Measurements from ENCODE around the gene COL11A2.
"Not testable (repeated sequence)": the region's sequence is repeated elsewhere in the genome, so short reads cannot be mapped to it uniquely, and the experiment has no call there.

COL11A2 gene

GRCh38 chr6:33192105-33192646 lies at the start of gene COL11A2:
COL11A2 (minus strand) TSS chr6:33192467; CDS start chr6:33192240, 227 bp downstream.
- Histone ChIP-seq H3K9me3 (ENCODE audit: control insufficient read depth in 1 of 2, low read length in 2 of 2) (no peaks in the 10 kb centered on the region), H3K4me1 (ENCODE audit: control insufficient read depth in 1 of 2, insufficient read depth in 2 of 2, low read length in 2 of 2) (peaks cover 2 to 15% of the 10 kb centered on the region in 2 donors), H3K27ac (ENCODE audit: low read length) (no peak within 1 kb of the TSS), H3K4me3 (ENCODE audit: low read depth in 1 of 2, low read length in 2 of 2) (peak within 1 kb of the TSS; percentile 26 to 40), H3K27me3 (ENCODE audit: low read depth, low read length) (peaks cover 16% of the 10 kb centered on the region), H3K36me3 (ENCODE audit: control insufficient read depth in 1 of 2, insufficient read depth in 2 of 2, low read length in 2 of 2) (peaks cover 25 to 33% of the 10 kb centered on the region in 2 donors)

GRCh38 chr6:33241968-33242367 lies 49.7 kb upstream of the COL11A2 start:
- no peak overlapping the region for H3K27ac ChIP-seq (ENCODE audit: low read length)
- no peaks in the 10 kb centered on the region for H3K4me1 ChIP-seq (ENCODE audit: control insufficient read depth in 1 of 2, insufficient read depth in 2 of 2, low read length in 2 of 2)
- H3K36me3 ChIP-seq (ENCODE audit: control insufficient read depth in 1 of 2, insufficient read depth in 2 of 2, low read length in 2 of 2), result no peaks in the 10 kb centered on the region
- no peak overlapping the region for H3K4me3 ChIP-seq (ENCODE audit: low read depth in 1 of 2, low read length in 2 of 2)
- H3K27me3 ChIP-seq (ENCODE audit: low read depth, low read length), result peaks cover 3% of the 10 kb centered on the region
- H3K9me3 ChIP-seq (ENCODE audit: control insufficient read depth in 1 of 2, low read length in 2 of 2), result no peaks in the 10 kb centered on the region

GRCh38 chr6:33237741-33238140 lies 45.5 kb upstream of the COL11A2 start:
- Histone ChIP-seq H3K27me3 (ENCODE audit: low read depth, low read length) (peaks cover 7% of the 10 kb centered on the region), H3K36me3 (ENCODE audit: control insufficient read depth in 1 of 2, insufficient read depth in 2 of 2, low read length in 2 of 2) (no peaks in the 10 kb centered on the region), H3K4me1 (ENCODE audit: control insufficient read depth in 1 of 2, insufficient read depth in 2 of 2, low read length in 2 of 2) (no peaks in the 10 kb centered on the region), H3K9me3 (ENCODE audit: control insufficient read depth in 1 of 2, low read length in 2 of 2) (no peaks in the 10 kb centered on the region), H3K27ac (ENCODE audit: low read length) (no peak overlapping the region), H3K4me3 (ENCODE audit: low read depth in 1 of 2, low read length in 2 of 2) (no peak overlapping the region)

- no peaks in the 10 kb centered on the region for H3K36me3 ChIP-seq (ENCODE audit: control insufficient read depth in 1 of 2, insufficient read depth in 2 of 2, low read length in 2 of 2)
- no peaks in the 10 kb centered on the region for H3K9me3 ChIP-seq (ENCODE audit: control insufficient read depth in 1 of 2, low read length in 2 of 2)
- no peak overlapping the region for H3K4me3 ChIP-seq (ENCODE audit: low read depth in 1 of 2, low read length in 2 of 2)
- H3K4me1 ChIP-seq (ENCODE audit: control insufficient read depth in 1 of 2, insufficient read depth in 2 of 2, low read length in 2 of 2), result no peaks in the 10 kb centered on the region
- peaks cover 7% of the 10 kb centered on the region for H3K27me3 ChIP-seq (ENCODE audit: low read depth, low read length)
- H3K27ac ChIP-seq (ENCODE audit: low read length), result no peak overlapping the region
Observed at GRCh38 chr6:33236852-33237251, 44.6 kb upstream of the COL11A2 start.

- Histone ChIP-seq H3K27ac (ENCODE audit: low read length) (no peak overlapping the region), H3K4me1 (ENCODE audit: control insufficient read depth in 1 of 2, insufficient read depth in 2 of 2, low read length in 2 of 2) (no peaks in the 10 kb centered on the region), H3K9me3 (ENCODE audit: control insufficient read depth in 1 of 2, low read length in 2 of 2) (no peaks in the 10 kb centered on the region), H3K27me3 (ENCODE audit: low read depth, low read length) (peaks cover 7% of the 10 kb centered on the region), H3K36me3 (ENCODE audit: control insufficient read depth in 1 of 2, insufficient read depth in 2 of 2, low read length in 2 of 2) (no peaks in the 10 kb centered on the region), H3K4me3 (ENCODE audit: low read depth in 1 of 2, low read length in 2 of 2) (no peak overlapping the region)
Observed at GRCh38 chr6:33236328-33236727, 44.1 kb upstream of the COL11A2 start.

GRCh38 chr6:33235221-33235634 lies 43.0 kb upstream of the COL11A2 start:
- H3K27me3 ChIP-seq (ENCODE audit: low read depth, low read length), result peaks cover 4% of the 10 kb centered on the region

GRCh38 chr6:33226503-33227120 lies 34.3 kb upstream of the COL11A2 start:
- not testable (repeated sequence) for H3K27me3 ChIP-seq (ENCODE audit: low read depth, low read length); H3K36me3 ChIP-seq (ENCODE audit: control insufficient read depth in 1 of 2, insufficient read depth in 2 of 2, low read length in 2 of 2); H3K4me3 ChIP-seq (ENCODE audit: low read depth in 1 of 2, low read length in 2 of 2); H3K27ac ChIP-seq (ENCODE audit: low read length); H3K4me1 ChIP-seq (ENCODE audit: control insufficient read depth in 1 of 2, insufficient read depth in 2 of 2, low read length in 2 of 2); H3K9me3 ChIP-seq (ENCODE audit: control insufficient read depth in 1 of 2, low read length in 2 of 2)

More at GRCh38 chr6:33235221-33235634, 43.0 kb upstream of the COL11A2 start:
- H3K36me3 ChIP-seq (ENCODE audit: control insufficient read depth in 1 of 2, insufficient read depth in 2 of 2, low read length in 2 of 2), result no peaks in the 10 kb centered on the region
- no peak overlapping the region for H3K4me3 ChIP-seq (ENCODE audit: low read depth in 1 of 2, low read length in 2 of 2)
- no peaks in the 10 kb centered on the region for H3K9me3 ChIP-seq (ENCODE audit: control insufficient read depth in 1 of 2, low read length in 2 of 2)
- no peak overlapping the region for H3K27ac ChIP-seq (ENCODE audit: low read length)
- no peaks in the 10 kb centered on the region for H3K4me1 ChIP-seq (ENCODE audit: control insufficient read depth in 1 of 2, insufficient read depth in 2 of 2, low read length in 2 of 2)

GRCh38 chr6:33217681-33218080 lies 25.4 kb upstream of the COL11A2 start:
- Histone ChIP-seq H3K27ac (ENCODE audit: low read length) (no peak overlapping the region), H3K27me3 (ENCODE audit: low read depth, low read length) (no peaks in the 10 kb centered on the region), H3K4me1 (ENCODE audit: control insufficient read depth in 1 of 2, insufficient read depth in 2 of 2, low read length in 2 of 2) (peaks cover 0 to 7% of the 10 kb centered on the region in 2 donors)

GRCh38 chr6:33217246-33217645 lies 25.0 kb upstream of the COL11A2 start:
- Histone ChIP-seq H3K4me3 (ENCODE audit: low read depth in 1 of 2, low read length in 2 of 2) (no peak overlapping the region), H3K9me3 (ENCODE audit: control insufficient read depth in 1 of 2, low read length in 2 of 2) (no peaks in the 10 kb centered on the region), H3K27ac (ENCODE audit: low read length) (no peak overlapping the region), H3K36me3 (ENCODE audit: control insufficient read depth in 1 of 2, insufficient read depth in 2 of 2, low read length in 2 of 2) (no peaks in the 10 kb centered on the region), H3K27me3 (ENCODE audit: low read depth, low read length) (no peaks in the 10 kb centered on the region), H3K4me1 (ENCODE audit: control insufficient read depth in 1 of 2, insufficient read depth in 2 of 2, low read length in 2 of 2) (peaks cover 0 to 11% of the 10 kb centered on the region in 2 donors)

More at GRCh38 chr6:33217681-33218080, 25.4 kb upstream of the COL11A2 start:
- Histone ChIP-seq H3K9me3 (ENCODE audit: control insufficient read depth in 1 of 2, low read length in 2 of 2) (no peaks in the 10 kb centered on the region), H3K4me3 (ENCODE audit: low read depth in 1 of 2, low read length in 2 of 2) (no peak overlapping the region), H3K36me3 (ENCODE audit: control insufficient read depth in 1 of 2, insufficient read depth in 2 of 2, low read length in 2 of 2) (no peaks in the 10 kb centered on the region)

- H3K36me3 ChIP-seq (ENCODE audit: control insufficient read depth in 1 of 2, insufficient read depth in 2 of 2, low read length in 2 of 2), result peaks cover 0 to 4% of the 10 kb centered on the region in 2 donors
- H3K27ac ChIP-seq (ENCODE audit: low read length), result no peak overlapping the region
- H3K4me3 ChIP-seq (ENCODE audit: low read depth in 1 of 2, low read length in 2 of 2), result no peak overlapping the region
- H3K4me1 ChIP-seq (ENCODE audit: control insufficient read depth in 1 of 2, insufficient read depth in 2 of 2, low read length in 2 of 2), result peaks cover 0 to 11% of the 10 kb centered on the region in 2 donors
- H3K9me3 ChIP-seq (ENCODE audit: control insufficient read depth in 1 of 2, low read length in 2 of 2), result no peaks in the 10 kb centered on the region
- no peaks in the 10 kb centered on the region for H3K27me3 ChIP-seq (ENCODE audit: low read depth, low read length)
Observed at GRCh38 chr6:33216117-33216649, 23.9 kb upstream of the COL11A2 start.

GRCh38 chr6:33215271-33216116 lies 23.2 kb upstream of the COL11A2 start:
- peaks cover 4 to 9% of the 10 kb centered on the region in 2 donors for H3K36me3 ChIP-seq (ENCODE audit: control insufficient read depth in 1 of 2, insufficient read depth in 2 of 2, low read length in 2 of 2)
- H3K4me3 ChIP-seq (ENCODE audit: low read depth in 1 of 2, low read length in 2 of 2), result no peak overlapping the region
- peaks cover 0 to 11% of the 10 kb centered on the region in 2 donors for H3K4me1 ChIP-seq (ENCODE audit: control insufficient read depth in 1 of 2, insufficient read depth in 2 of 2, low read length in 2 of 2)
- H3K27ac ChIP-seq (ENCODE audit: low read length), result no peak overlapping the region
- no peaks in the 10 kb centered on the region for H3K9me3 ChIP-seq (ENCODE audit: control insufficient read depth in 1 of 2, low read length in 2 of 2)
- H3K27me3 ChIP-seq (ENCODE audit: low read depth, low read length), result no peaks in the 10 kb centered on the region
